Suprapubic skin (tissue), 3 donors: ENCODE data around the gene DUS1L.
"Not testable (repeated sequence)": the region's sequence is repeated elsewhere in the genome, so short reads cannot be mapped to it uniquely, and the experiment has no call there.

Experiments
- POLR2A ChIP-seq, 2 donors: fragments of 450-650 bp; IDR thresholded peaks; one replicate each; pipeline ENCODE4 v1.6.1; 2017; ENCODE audit warnings: antibody characterized with exemption in 2 of 2, mild to moderate bottlenecking in 2 of 2, moderate library complexity in 2 of 2
- TF ChIP-seq, protein P1 (sequence below), 2 donors: fragments of 200-600 bp in 1 of 2; fragments of 450-650 bp in 1 of 2; sonication (generic) in 1 of 2; IDR thresholded peaks; one replicate each; pipeline ENCODE4 v1.5.1; 2016 to 2019; ENCODE audit warnings: antibody characterized with exemption in 2 of 2, mild to moderate bottlenecking in 1 of 2, moderate library complexity in 1 of 2

DNA sequence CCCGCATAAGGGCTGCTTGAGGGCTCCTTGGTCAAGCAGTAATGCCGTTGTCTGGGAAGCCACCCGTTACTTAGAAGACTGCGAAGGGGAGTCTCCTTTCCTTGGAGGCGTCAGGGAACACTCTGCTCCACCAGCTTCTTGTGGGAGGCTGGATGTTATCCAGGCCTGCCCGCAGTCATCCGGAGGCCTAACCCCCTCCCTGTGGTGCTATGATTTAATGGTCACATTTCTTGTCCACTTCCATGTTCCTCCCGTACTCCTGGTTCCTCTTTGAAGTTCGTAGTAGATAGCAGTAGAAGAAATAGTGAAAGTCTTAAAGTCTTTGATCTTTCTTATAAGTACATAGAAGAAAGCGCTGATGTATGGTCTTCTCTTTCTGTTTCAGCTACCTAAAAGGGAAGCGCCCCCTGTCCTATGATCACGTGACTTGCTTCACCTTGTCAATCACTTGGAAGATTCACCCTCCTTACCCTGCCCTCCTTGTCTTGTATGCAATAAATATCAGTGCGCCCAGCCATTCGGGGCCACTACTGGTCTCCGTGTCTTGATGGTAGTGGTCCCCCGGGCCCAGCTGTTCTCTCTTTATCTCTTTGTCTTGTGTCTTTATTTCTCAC, 26.7 kb downstream of the DUS1L start:
- TF ChIP-seq, protein P1, sequence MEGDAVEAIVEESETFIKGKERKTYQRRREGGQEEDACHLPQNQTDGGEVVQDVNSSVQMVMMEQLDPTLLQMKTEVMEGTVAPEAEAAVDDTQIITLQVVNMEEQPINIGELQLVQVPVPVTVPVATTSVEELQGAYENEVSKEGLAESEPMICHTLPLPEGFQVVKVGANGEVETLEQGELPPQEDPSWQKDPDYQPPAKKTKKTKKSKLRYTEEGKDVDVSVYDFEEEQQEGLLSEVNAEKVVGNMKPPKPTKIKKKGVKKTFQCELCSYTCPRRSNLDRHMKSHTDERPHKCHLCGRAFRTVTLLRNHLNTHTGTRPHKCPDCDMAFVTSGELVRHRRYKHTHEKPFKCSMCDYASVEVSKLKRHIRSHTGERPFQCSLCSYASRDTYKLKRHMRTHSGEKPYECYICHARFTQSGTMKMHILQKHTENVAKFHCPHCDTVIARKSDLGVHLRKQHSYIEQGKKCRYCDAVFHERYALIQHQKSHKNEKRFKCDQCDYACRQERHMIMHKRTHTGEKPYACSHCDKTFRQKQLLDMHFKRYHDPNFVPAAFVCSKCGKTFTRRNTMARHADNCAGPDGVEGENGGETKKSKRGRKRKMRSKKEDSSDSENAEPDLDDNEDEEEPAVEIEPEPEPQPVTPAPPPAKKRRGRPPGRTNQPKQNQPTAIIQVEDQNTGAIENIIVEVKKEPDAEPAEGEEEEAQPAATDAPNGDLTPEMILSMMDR (IDR thresholded peaks at IDR 0.05) = not testable (repeated sequence)
- TF ChIP-seq POLR2A (IDR thresholded peaks at IDR 0.05) = not testable (repeated sequence)
